ENCODE data around the gene TTLL10. TPM values are rescaled to one million over a fixed set of nuclear protein-coding genes. Genes with fewer than 3 reads are reported as not detected.
"Not testable (repeated sequence)": the region's sequence is repeated elsewhere in the genome, so short reads cannot be mapped to it uniquely, and the experiment has no call there.

The TTLL10 gene
- total RNA-seq, 1 donor from 2014 or later, result 5.5 TPM

DNA sequence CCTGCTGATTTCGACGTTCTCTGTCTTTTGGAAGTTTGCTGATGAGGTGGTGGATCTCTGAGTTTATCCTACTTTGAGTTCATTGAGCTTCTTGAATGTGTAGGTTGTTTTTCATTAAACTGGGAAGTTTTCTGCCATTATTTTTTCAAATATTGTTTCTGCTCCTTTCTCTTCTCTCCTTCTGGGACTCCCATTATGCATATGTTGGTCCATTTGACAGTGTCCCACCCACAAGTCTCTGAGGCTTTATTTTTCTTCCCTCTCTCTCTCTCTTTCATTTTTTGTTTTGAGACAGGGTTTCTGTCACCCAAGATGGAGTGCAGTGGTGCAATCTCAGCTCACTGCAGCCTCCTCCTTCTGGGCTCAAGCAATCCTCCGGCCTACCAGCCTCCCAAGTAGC is 21.0 kb downstream of the TTLL10 start:
- Mint-ChIP-seq H3K9me3 (ENCODE audit: low read depth) (peaks cover 15% of the 10 kb centered on the region), H3K27ac (no peak overlapping the region), H3K36me3 (ENCODE audit: insufficient read depth) (peaks cover 24% of the 10 kb centered on the region), H3K4me3 (ENCODE audit: low read depth) (no peak overlapping the region), H3K4me1 (ENCODE audit: low read depth) (no peaks in the 10 kb centered on the region), H3K27me3 (peaks cover 2% of the 10 kb centered on the region)
- TF ChIP-seq CTCF (IDR thresholded peaks at IDR 0.05; ENCODE audit: unreplicated experiment), result no peak
- DNase-seq (ENCODE audit: low spot score, unreplicated experiment), result no peak

GRCh38 chr1:1195726-1196125 is 22.0 kb downstream of the TTLL10 start:
- Mint-ChIP-seq H3K9me3 (ENCODE audit: low read depth) (peaks cover 15% of the 10 kb centered on the region), H3K36me3 (ENCODE audit: insufficient read depth) (peaks cover 22% of the 10 kb centered on the region)
- H3K4me1 Mint-ChIP-seq (ENCODE audit: low read depth); H3K4me3 Mint-ChIP-seq (ENCODE audit: low read depth); DNase-seq (ENCODE audit: low spot score, unreplicated experiment); H3K27ac Mint-ChIP-seq; H3K27me3 Mint-ChIP-seq: not testable (repeated sequence)

DNA sequence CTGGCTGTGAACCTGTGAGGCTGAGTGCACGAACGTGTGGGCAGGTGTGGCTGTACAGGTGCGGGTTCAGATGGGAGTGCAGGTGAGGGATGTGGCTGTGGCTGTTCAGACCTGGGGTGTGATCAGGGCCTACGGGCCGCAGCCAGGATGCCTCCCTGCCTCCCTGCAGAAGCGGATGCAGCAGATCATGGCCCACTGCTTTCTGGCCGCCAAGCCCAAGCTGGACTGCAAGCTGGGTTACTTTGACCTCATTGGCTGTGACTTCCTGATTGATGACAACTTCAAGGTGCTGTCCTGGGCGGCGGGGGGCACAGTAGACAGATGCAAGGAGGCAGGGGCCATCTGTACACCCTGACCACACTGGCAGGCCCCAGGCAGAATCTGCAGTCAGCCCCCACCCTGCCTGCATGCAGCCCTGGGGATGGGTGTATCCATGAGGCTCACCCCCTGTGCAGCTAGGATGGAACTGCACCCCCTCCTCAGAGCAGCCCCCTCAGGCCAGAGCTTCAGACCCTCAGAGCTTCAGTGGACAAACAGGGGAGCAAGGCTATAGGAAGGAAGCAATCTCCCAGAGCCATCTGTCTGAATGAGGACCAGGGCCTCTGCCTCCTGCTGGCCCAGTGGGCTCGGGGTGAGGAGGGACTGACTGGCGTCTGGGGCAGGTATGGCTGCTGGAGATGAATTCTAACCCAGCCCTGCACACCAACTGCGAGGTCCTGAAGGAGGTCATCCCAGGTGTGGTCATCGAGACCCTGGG is 22.9 kb downstream of the TTLL10 start:
- Mint-ChIP-seq H3K9me3 (ENCODE audit: low read depth) (peaks cover 15% of the 10 kb centered on the region), H3K36me3 (ENCODE audit: insufficient read depth) (peaks cover 16% of the 10 kb centered on the region), H3K27ac (no peak overlapping the region), H3K4me3 (ENCODE audit: low read depth) (no peak overlapping the region), H3K27me3 (peaks cover 4% of the 10 kb centered on the region), H3K4me1 (ENCODE audit: low read depth) (peaks cover 2% of the 10 kb centered on the region)
- DNase-seq (ENCODE audit: low spot score, unreplicated experiment), result no peak
- TF ChIP-seq CTCF (IDR thresholded peaks at IDR 0.05; ENCODE audit: unreplicated experiment), result no peak

- Mint-ChIP-seq H3K4me3 (ENCODE audit: low read depth) (no peak overlapping the region), H3K27me3 (peaks cover 4% of the 10 kb centered on the region), H3K9me3 (ENCODE audit: low read depth) (peaks cover 10% of the 10 kb centered on the region), H3K36me3 (ENCODE audit: insufficient read depth) (peaks cover 11% of the 10 kb centered on the region), H3K4me1 (ENCODE audit: low read depth) (peaks cover 2% of the 10 kb centered on the region), H3K27ac (no peak overlapping the region)
- TF ChIP-seq CTCF (IDR thresholded peaks at IDR 0.05; ENCODE audit: unreplicated experiment), result no peak
- DNase-seq (ENCODE audit: low spot score, unreplicated experiment), result no peak
Observed at GRCh38 chr1:1197188-1197500, 23.5 kb downstream of the TTLL10 start.

GRCh38 chr1:1197551-1198422 is 24.1 kb downstream of the TTLL10 start:
- Mint-ChIP-seq H3K4me3 (ENCODE audit: low read depth) (no peak overlapping the region), H3K9me3 (ENCODE audit: low read depth) (peaks cover 9% of the 10 kb centered on the region), H3K27me3 (peaks cover 4% of the 10 kb centered on the region), H3K36me3 (ENCODE audit: insufficient read depth) (peaks cover 10% of the 10 kb centered on the region), H3K27ac (no peak overlapping the region), H3K4me1 (ENCODE audit: low read depth) (peaks cover 2% of the 10 kb centered on the region)
- DNase-seq (ENCODE audit: low spot score, unreplicated experiment), result no peak
- no peak for TF ChIP-seq CTCF (IDR thresholded peaks at IDR 0.05; ENCODE audit: unreplicated experiment)

Measured in progenitor cell of endocrine pancreas (in vitro differentiated cells).